NCI-H748 treated with DMSO at 0.1 percent for 48 hours (cell line): ENCODE results near the gene LIPA.

Experiments used
- DNase-seq: peaks from one replicate; lab custom pipeline; 2025; lab: John Stamatoyannopoulos, UW

The LIPA gene

GRCh38 chr10:89164920-89165319, 86.7 kb downstream of the LIPA start:
- DNase-seq = no peak

DNA sequence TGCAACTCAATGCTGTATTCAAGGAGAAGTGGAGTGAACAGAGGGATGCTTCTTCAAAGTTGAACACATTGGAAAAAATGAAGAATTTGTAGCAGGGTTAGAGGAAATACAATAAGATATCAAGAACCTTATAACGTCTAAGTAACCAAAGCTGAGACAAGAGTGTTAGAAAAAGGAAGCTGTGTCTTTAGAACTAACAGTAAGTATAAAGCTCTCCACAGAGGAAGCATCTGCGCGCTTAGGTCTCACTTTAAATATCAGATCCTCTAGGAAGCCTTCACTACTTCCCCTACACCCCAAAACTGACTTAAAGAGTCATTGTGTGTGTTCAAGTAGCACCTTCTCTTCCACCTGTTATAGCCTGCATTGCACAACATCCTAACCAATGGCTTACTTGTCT, 87.5 kb downstream of the LIPA start:
- DNase-seq = no peak
